Adrenal gland (tissue), 12 donors: ENCODE results near the gene C12orf60. TPM values are rescaled to one million over a fixed set of nuclear protein-coding genes. Genes with fewer than 3 reads are reported as not detected.

Experiments used
- DNase-seq, 7 donors: peaks; one replicate each; pipeline ENCODE4 v3.0.0-alpha.2; 2019 to 2020
- H3K27ac ChIP-seq, 5 donors: fragments of 200-600 bp; sonication (generic) in 4 of 5; 1 replicate in 3 of 5; 2 replicates in 2 of 5; pipeline versions ENCODE4 v1.5.1 to v1.8.0; 2016 to 2020; ENCODE audit warnings: mild to moderate bottlenecking in 1 of 5
- H3K27me3 ChIP-seq: fragments of 200-600 bp; 2 replicates; pipeline ENCODE4 v1.8.0; 2021
- H3K36me3 ChIP-seq, 2 donors: fragments of 200-600 bp; replicated peaks in 1 of 2; 1 replicate in 1 of 2; 2 replicates in 1 of 2; pipeline versions ENCODE4 v1.5.1 to v1.8.0; 2018 to 2022
- H3K4me1 ChIP-seq, 2 donors: fragments of 200-600 bp; replicated peaks in 1 of 2; 1 replicate in 1 of 2; 2 replicates in 1 of 2; pipeline versions ENCODE4 v1.5.1 to v1.8.0; 2018 to 2021
- H3K4me3 ChIP-seq, 4 donors: fragments of 200-600 bp; sonication (generic) in 3 of 4; one replicate each; pipeline ENCODE4 v1.5.1; 2016 to 2018
- H3K9me3 ChIP-seq, 3 donors: fragments of 200-600 bp; sonication (generic) in 1 of 3; replicated peaks in 1 of 3; 1 replicate in 2 of 3; 2 replicates in 1 of 3; pipeline versions ENCODE4 v1.5.1 to v1.8.0; 2016 to 2021
- POLR2A ChIP-seq, 2 donors: fragments of 450-650 bp; IDR thresholded peaks; one replicate each; pipeline ENCODE4 v1.6.1; 2017; ENCODE audit warnings: antibody characterized with exemption in 2 of 2, mild to moderate bottlenecking in 2 of 2, moderate library complexity in 1 of 2
- WGBS, 4 donors: extraction: QIAGEN DNeasy Blood & Tissue Kit in 2 of 4; methylation state at CpG; one replicate each; pipeline versions ENCODE4 v1.1.5 to v1.1.7; 2013 to 2017; 5-methylcytosine and 5-hydroxymethylcytosine counted together
- intact Hi-C, 2 donors: fragments of 100-400 bp; cut with DNase I; formaldehyde crosslinking; loops; one replicate each; pipeline versions ENCODE4 v1.14.1 to v1.15.0; 2022 to 2023
- polyA plus RNA-seq, 3 donors: library from polyadenylated mRNA; stranded (reverse); fragments of 200-250 nt in 2 of 3; fragments of 350-450 nt in 1 of 3; fragmentation: Illumina TruSeq in 1 of 3; extraction: RNeasy Lipid Tissue Mini Kit (QIAGEN cat#74804) in 1 of 3; gene quantifications; one replicate each; pipeline ENCODE4 v1.2.3, GENCODE V29; 2013 to 2014
- total RNA-seq, 9 donors: library from RNA; depleted of rRNA in 4 of 9; stranded (reverse); fragments of >200 nt in 4 of 9; fragments of 120-200 nt in 1 of 9; fragmentation: NEBNext Ultra II Directional in 1 of 9; extraction: Animal tissue kit (Norgen Biotek cat#: 25700) in 1 of 9; gene quantifications; one replicate each; pipeline versions ENCODE4 v1.1.0 to v1.2.4, GENCODE V29; 2013 to 2023
- TF ChIP-seq, protein P1 (sequence below), 6 experiments: fragments of 450-650 bp in 4 of 6; fragments of 200-600 bp in 2 of 6; sonication (generic) in 1 of 6; IDR thresholded peaks; 1 replicate in 5 of 6; 2 replicates in 1 of 6; pipeline versions ENCODE4 v1.5.1 to v1.8.0; 2016 to 2021; ENCODE audit warnings: antibody characterized with exemption in 6 of 6, mild to moderate bottlenecking in 2 of 6, moderate library complexity in 1 of 6
- donor health status: healthy with polysubstance abuse.
- donor health status: Bipolar disorder and iron deficiency.
- donor health status: DM: yes; HTN: yes; CAD: no.
- donor health status: DM: no; HTN: no; CAD: no.
- donor health status: DM: no; HTN: no; CAD: no.
- donor health status: DM: yes; HTN: yes; CAD: no.

The C12orf60 gene
- total and polyA plus RNA-seq, 12 donors = 2.6 to 12.5 (median 4.6) TPM

- H3K27me3 ChIP-seq = no peaks in the 10 kb centered on the region
- H3K4me1 ChIP-seq = peaks cover 11 to 20% of the 10 kb centered on the region in 2 donors
- H3K27ac ChIP-seq = no peak overlapping the region
- TF ChIP-seq, protein P1, sequence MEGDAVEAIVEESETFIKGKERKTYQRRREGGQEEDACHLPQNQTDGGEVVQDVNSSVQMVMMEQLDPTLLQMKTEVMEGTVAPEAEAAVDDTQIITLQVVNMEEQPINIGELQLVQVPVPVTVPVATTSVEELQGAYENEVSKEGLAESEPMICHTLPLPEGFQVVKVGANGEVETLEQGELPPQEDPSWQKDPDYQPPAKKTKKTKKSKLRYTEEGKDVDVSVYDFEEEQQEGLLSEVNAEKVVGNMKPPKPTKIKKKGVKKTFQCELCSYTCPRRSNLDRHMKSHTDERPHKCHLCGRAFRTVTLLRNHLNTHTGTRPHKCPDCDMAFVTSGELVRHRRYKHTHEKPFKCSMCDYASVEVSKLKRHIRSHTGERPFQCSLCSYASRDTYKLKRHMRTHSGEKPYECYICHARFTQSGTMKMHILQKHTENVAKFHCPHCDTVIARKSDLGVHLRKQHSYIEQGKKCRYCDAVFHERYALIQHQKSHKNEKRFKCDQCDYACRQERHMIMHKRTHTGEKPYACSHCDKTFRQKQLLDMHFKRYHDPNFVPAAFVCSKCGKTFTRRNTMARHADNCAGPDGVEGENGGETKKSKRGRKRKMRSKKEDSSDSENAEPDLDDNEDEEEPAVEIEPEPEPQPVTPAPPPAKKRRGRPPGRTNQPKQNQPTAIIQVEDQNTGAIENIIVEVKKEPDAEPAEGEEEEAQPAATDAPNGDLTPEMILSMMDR (IDR thresholded peaks at IDR 0.05) = no peak
- no peak for TF ChIP-seq POLR2A (IDR thresholded peaks at IDR 0.05)
- intact Hi-C loops = no loop called here
- H3K9me3 ChIP-seq = no peaks in the 10 kb centered on the region
- H3K36me3 ChIP-seq = no peaks in the 10 kb centered on the region
- DNase-seq = no peak
- H3K4me3 ChIP-seq = no peak overlapping the region
- WGBS, 4 donors = 90 to 99% (median 91%) methylated on average over 5 of the region's 5 CpGs
These were observed 30.5 kb upstream of the C12orf60 start for GRCh38 chr12:14772946-14773345.

DNA sequence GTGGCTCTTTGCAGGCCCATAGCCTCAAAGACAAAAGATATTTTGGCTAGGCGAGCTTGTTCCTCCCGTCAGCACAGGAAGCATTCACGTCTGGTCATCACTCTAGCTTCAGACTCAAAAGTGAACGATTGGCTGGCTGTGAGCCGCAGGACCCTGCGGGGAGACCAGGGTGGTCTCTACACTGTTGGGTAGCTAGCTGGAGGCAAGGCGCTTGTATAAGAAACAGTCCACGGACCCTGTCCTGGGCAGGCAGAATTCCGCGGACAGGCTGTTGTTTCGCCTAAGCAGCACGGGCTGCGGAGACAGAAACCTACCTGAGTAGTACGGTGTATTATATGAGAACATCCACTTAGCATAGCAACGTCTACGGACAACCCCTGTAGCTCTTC is 29.8 kb upstream of the C12orf60 start:
- no peak for TF ChIP-seq POLR2A (IDR thresholded peaks at IDR 0.05)
- TF ChIP-seq, protein P1 (IDR thresholded peaks at IDR 0.05) = no peak
- intact Hi-C loops = no loop called here
- peak overlapping the region in 3 of 4 donors; percentile 22 to 78 (median 48) for H3K4me3 ChIP-seq
- H3K9me3 ChIP-seq = no peaks in the 10 kb centered on the region
- WGBS, 4 donors = 7 to 39% (median 14%) methylated on average over 8 to 16 of the region's 16 CpGs
- peaks cover 11 to 13% of the 10 kb centered on the region in 2 donors for H3K4me1 ChIP-seq
- H3K36me3 ChIP-seq = no peaks in the 10 kb centered on the region
- no peaks in the 10 kb centered on the region for H3K27me3 ChIP-seq
- peak in 2 of 7 donors; percentile 33 to 42 for DNase-seq
- peak overlapping the region; percentile 86 to 98 (median 98) for H3K27ac ChIP-seq

DNA sequence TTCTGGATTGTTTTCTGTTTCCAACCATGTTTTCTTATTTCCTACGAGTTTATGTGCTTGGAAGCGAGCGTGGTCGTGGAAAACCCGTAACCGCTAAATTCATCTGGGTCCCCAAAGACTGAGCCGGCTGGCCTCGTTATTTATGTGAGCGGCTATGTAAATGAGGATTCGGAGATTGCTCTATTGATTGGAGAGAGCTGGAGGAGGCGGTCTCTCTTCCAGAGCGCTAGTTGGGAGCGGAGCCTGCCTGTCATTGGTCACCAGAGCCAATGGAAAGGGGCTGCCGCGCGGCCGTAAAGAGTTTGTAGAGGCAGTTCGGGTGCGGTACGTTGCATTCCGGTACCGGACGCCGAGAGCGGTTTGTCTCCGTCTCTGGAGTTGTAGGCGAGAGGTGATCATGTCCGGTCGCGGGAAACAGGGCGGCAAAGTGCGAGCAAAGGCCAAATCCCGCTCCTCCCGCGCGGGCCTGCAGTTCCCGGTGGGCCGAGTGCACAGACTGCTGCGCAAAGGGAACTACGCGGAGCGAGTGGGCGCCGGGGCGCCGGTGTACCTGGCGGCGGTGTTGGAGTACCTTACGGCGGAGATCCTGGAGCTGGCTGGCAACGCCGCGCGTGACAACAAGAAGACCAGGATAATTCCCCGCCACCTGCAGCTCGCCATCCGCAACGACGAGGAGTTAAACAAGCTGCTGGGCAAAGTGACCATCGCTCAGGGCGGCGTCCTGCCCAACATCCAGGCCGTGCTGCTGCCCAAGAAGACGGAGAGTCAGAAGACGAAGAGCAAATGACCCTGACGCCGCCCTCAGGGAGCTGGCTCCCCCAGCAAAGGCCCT is 29.2 kb upstream of the C12orf60 start:
- Histone ChIP-seq H3K27me3 (no peaks in the 10 kb centered on the region), H3K9me3 (no peaks in the 10 kb centered on the region), H3K4me3 (peak overlapping the region; percentile 48 to 78 (median 62)), H3K27ac (peak overlapping the region; percentile 86 to 98 (median 98)), H3K36me3 (no peaks in the 10 kb centered on the region), H3K4me1 (peaks cover 11 to 12% of the 10 kb centered on the region in 2 donors)
- TF ChIP-seq, protein P1 (IDR thresholded peaks at IDR 0.05) = peak in 2 of 6 experiments; percentile 13 to 15
- TF ChIP-seq POLR2A (IDR thresholded peaks at IDR 0.05) = peak; percentile 97 to 99
- WGBS, 4 donors = 1 to 2% (median 1%) methylated on average over 17 to 67 of the region's 67 CpGs
- DNase-seq = peak; percentile 95 to 99 (median 98)
- intact Hi-C loops = no loop called here

- Histone ChIP-seq H3K4me3 (peak overlapping the region; percentile 48 to 78 (median 62)), H3K4me1 (peaks cover 11 to 12% of the 10 kb centered on the region in 2 donors), H3K9me3 (no peaks in the 10 kb centered on the region), H3K36me3 (no peaks in the 10 kb centered on the region), H3K27ac (peak overlapping the region; percentile 86 to 98 (median 98)), H3K27me3 (no peaks in the 10 kb centered on the region)
- TF ChIP-seq, protein P1 (IDR thresholded peaks at IDR 0.05) = no peak
- TF ChIP-seq POLR2A (IDR thresholded peaks at IDR 0.05) = peak in 1 of 2 donors; percentile 26
- 3 to 8% (median 3%) methylated on average over 29 to 34 of the region's 34 CpGs for WGBS, 4 donors
- peak; percentile 44 to 75 (median 51) for DNase-seq
- intact Hi-C loops = no loop called here
These were observed 28.4 kb upstream of the C12orf60 start for GRCh38 chr12:14774906-14775635.
